ENCODE measurements around the gene CTNNA2. TPM values are rescaled to one million over a fixed set of nuclear protein-coding genes. Genes with fewer than 3 reads are reported as not detected.

The CTNNA2 gene
- total and polyA plus RNA-seq, 2 of the 8 experiments (the other 6 are each of a cell fraction or from before 2014, with no cell fraction given): 3.9 to 9.0 TPM

GRCh38 chr2:79980816-79981215 lies 468.0 kb downstream of the CTNNA2 start:
- H3K9ac ChIP-seq (replicated peaks in 1 of 4; ENCODE audit: extremely low read depth in 1 of 4, low read depth in 3 of 4, low read length in 3 of 4): no peak overlapping the region
- H3K23me2 ChIP-seq (ENCODE audit: low read depth, low read length): no peaks in the 10 kb centered on the region
- no peak overlapping the region for H4K91ac ChIP-seq (replicated peaks; ENCODE audit: insufficient read length, low read length)
- FAIRE-seq (no peak), DNase-seq (ENCODE audit: low read depth in 1 of 2, low spot score in 2 of 2) (no peak)
- no peak overlapping the region for H3K18ac ChIP-seq (ENCODE audit: extremely low read depth, low read length)
- H3K27ac ChIP-seq (ENCODE audit: low read depth, low read length): no peak overlapping the region
- H3K4me1 ChIP-seq (replicated peaks in 1 of 4; ENCODE audit: control insufficient read depth in 3 of 4, insufficient read depth in 4 of 4, low read length in 3 of 4): peaks cover 0 to 22% (median 7%) of the 10 kb centered on the region in 4 experiments; a peak in 5 of 7 replicates
- no peaks in the 10 kb centered on the region for H3K36me3 ChIP-seq (ENCODE audit: control insufficient read depth in 2 of 4, insufficient read depth in 4 of 4, low read length in 3 of 4)
- H2BK12ac ChIP-seq (ENCODE audit: low read depth, low read length): no peak overlapping the region
- POLR2A ChIA-PET (ENCODE audit: partially characterized antibody): no interaction called here
- no peaks in the 10 kb centered on the region for H3K9me3 ChIP-seq (ENCODE audit: insufficient read depth in 2 of 2, low read depth in 1 of 2, low read length in 1 of 2)
- no peak overlapping the region for H2BK120ac ChIP-seq (replicated peaks; ENCODE audit: low read depth, low read length)
- H2AFZ ChIP-seq (ENCODE audit: low read length): no peak overlapping the region
- H3K4me3 ChIP-seq (ENCODE audit: extremely low read depth in 1 of 4, insufficient read depth in 2 of 4, low read depth in 3 of 4, low read length in 4 of 4): no peak overlapping the region
- CTCF ChIA-PET (ENCODE audit: partially characterized antibody): interaction anchor here (0.6 to 1.2 kb wide), 7 partner anchors 8 to 424 kb away, joined by 3 to 7 read pairs (median 3); no protein-coding TSS in a partner anchor
- H2BK5ac ChIP-seq (ENCODE audit: low read depth, low read length): no peak overlapping the region
- H3K79me2 ChIP-seq (ENCODE audit: control insufficient read depth in 1 of 2, insufficient read depth in 2 of 2, low read length in 2 of 2): no peaks in the 10 kb centered on the region
- H3K4me2 ChIP-seq (ENCODE audit: insufficient read depth in 1 of 2, low read depth in 2 of 2, low read length in 2 of 2): no peak overlapping the region
- H4K5ac ChIP-seq (ENCODE audit: insufficient read length, low read depth, low read length): no peak overlapping the region
- no peaks in the 10 kb centered on the region for H3K79me1 ChIP-seq (ENCODE audit: low read depth, low read length)
- 92% methylated on average over 5 of the region's 5 CpGs; no CpG with 5 or more reads in 1 of the 2 experiments for WGBS, 2 experiments (ENCODE audit: extremely low coverage in 1 of 2, insufficient coverage in 1 of 2, insufficient read length in 1 of 2, insufficient replicate concordance in 2 of 2, low coverage in 1 of 2, low lambda C conversion rate in 2 of 2, missing lambda C conversion rate in 1 of 2)
- no peak overlapping the region for H3K56ac ChIP-seq (replicated peaks; ENCODE audit: insufficient read length, low read depth, low read length)
- H3K4ac ChIP-seq (replicated peaks; ENCODE audit: insufficient read length, low read depth, low read length): no peak overlapping the region
- no peak overlapping the region for H4K8ac ChIP-seq (ENCODE audit: extremely low read depth, insufficient read depth, low read length)
- H3K14ac ChIP-seq (ENCODE audit: insufficient read length): no peak overlapping the region
- no peak overlapping the region for H2BK20ac ChIP-seq (ENCODE audit: low read length)
- no peaks in the 10 kb centered on the region for H4K20me1 ChIP-seq (replicated peaks in 1 of 2; ENCODE audit: control insufficient read depth in 1 of 2, insufficient read depth in 2 of 2, low read length in 2 of 2)
- no peak overlapping the region for H3K23ac ChIP-seq (ENCODE audit: insufficient read length)
- no peak overlapping the region for H2AK5ac ChIP-seq (ENCODE audit: low read depth, low read length)
- H3K27me3 ChIP-seq (replicated peaks in 1 of 4; ENCODE audit: control insufficient read depth in 3 of 4, extremely low read depth in 1 of 4, insufficient read depth in 3 of 4, low read length in 3 of 4): no peaks in the 10 kb centered on the region
- no peak overlapping the region for H2BK15ac ChIP-seq (ENCODE audit: low read length)
- TF ChIP-seq HDAC2 (IDR thresholded peaks at IDR 0.05; ENCODE audit: borderline replicate concordance in 1 of 2, low read depth in 2 of 2, low read length in 2 of 2) (no peak), SIRT6 (IDR thresholded peaks at IDR 0.05; ENCODE audit: low read length) (no peak), FOSL1 (IDR thresholded peaks at IDR 0.05; ENCODE audit: insufficient read depth, low read depth, low read length) (no peak), TBP (IDR thresholded peaks at IDR 0.05; ENCODE audit: low read depth, low read length) (no peak), YY1 (IDR thresholded peaks at IDR 0.05; ENCODE audit: low read depth, low read length) (no peak), POLR2A (IDR thresholded peaks at IDR 0.05; ENCODE audit: control extremely low read depth in 1 of 2, low read depth in 2 of 2, low read length in 2 of 2) (no peak), SAP30 (IDR thresholded peaks at IDR 0.05; ENCODE audit: insufficient read depth, insufficient replicate concordance, low read length) (no peak), RAD21 (IDR thresholded peaks at IDR 0.05 in 1 of 2, conservative IDR thresholded peaks at IDR 0.05 in 1 of 2; ENCODE audit: low read depth in 2 of 2, low read length in 2 of 2) (no peak), JUN (IDR thresholded peaks at IDR 0.05; ENCODE audit: low read depth, low read length) (no peak), CREB1 (IDR thresholded peaks at IDR 0.05) (no peak), POU5F1 (IDR thresholded peaks at IDR 0.05; ENCODE audit: low read depth, low read length) (no peak)

Measured in H1 (cell line).